SK-N-SH (cell line): ENCODE data around the gene RNF121. TPM values are rescaled to one million over a fixed set of nuclear protein-coding genes. Genes with fewer than 3 reads are reported as not detected.
A peak's percentile ranks its signal among the peaks of the same experiment; 100 is the strongest.
"Not testable (repeated sequence)": the region's sequence is repeated elsewhere in the genome, so short reads cannot be mapped to it uniquely, and the experiment has no call there.

ENCODE experiments used
- CTCF ChIA-PET: fragments of 300-600, 350-600 bp; formaldehyde crosslinking; extraction: SDS; loops from one replicate; lab custom pipeline; 2021; lab: Yijun Ruan, JAX
- POLR2A ChIA-PET: fragments of 350-600 bp; sonication (Branson Sonifier 250); formaldehyde crosslinking; extraction: SDS; loops from one replicate; lab custom pipeline; 2020; ENCODE audit warnings: antibody characterized with exemption, inconsistent platforms; lab: Yijun Ruan, JAX
- DNase-seq: peaks from one replicate; pipeline ENCODE4 v3.0.0; 2012
- H2AFZ ChIP-seq: fragments of 200-600 bp; sonication (generic); 2 replicates; pipeline ENCODE4 v1.8.1; 2016; ENCODE audit warnings: antibody characterized with exemption, mild to moderate bottlenecking, low read depth
- H3F3A ChIP-seq: fragments of 200-600 bp; sonication (generic); replicated peaks from 2 replicates; pipeline ENCODE3; 2016; ENCODE audit warnings: antibody characterized with exemption, mild to moderate bottlenecking; ENCODE audit not compliant: insufficient read depth
- H3K27ac ChIP-seq, 2 experiments: fragments of 200-500 bp in 1 of 2; fragments of 200-600 bp in 1 of 2; sonication (Bioruptor generic) in 1 of 2; sonication (generic), shearing (Covaris generic) in 1 of 2; 2 replicates each; pipeline versions ENCODE4 v1.5.1 to v1.6.1; 2014 to 2016; ENCODE audit warnings: low read depth in 2 of 2, inconsistent platforms in 1 of 2, low read length in 1 of 2, mild to moderate bottlenecking in 1 of 2, mixed read lengths in 1 of 2
- H3K27me3 ChIP-seq: fragments of 200-600 bp; sonication (generic), shearing (Covaris generic); 2 replicates; pipeline ENCODE4 v1.6.1; 2016; ENCODE audit warnings: mixed run types; ENCODE audit not compliant: insufficient read depth
- H3K36me3 ChIP-seq, 2 experiments: fragments of 200-500 bp in 1 of 2; fragments of 200-600 bp in 1 of 2; sonication (Bioruptor generic) in 1 of 2; sonication (generic) in 1 of 2; replicated peaks in 1 of 2; 2 replicates each; pipeline versions ENCODE3 to v1.5.1; 2014 to 2016; ENCODE audit warnings: low read length in 1 of 2, mild to moderate bottlenecking in 1 of 2; ENCODE audit not compliant: insufficient read depth in 2 of 2, control insufficient read depth in 1 of 2
- H3K4me1 ChIP-seq, 2 experiments: fragments of 200-500 bp in 1 of 2; fragments of 200-600 bp in 1 of 2; sonication (Bioruptor generic) in 1 of 2; sonication (generic), shearing (Covaris generic) in 1 of 2; 2 replicates each; pipeline versions ENCODE4 v1.5.1 to v1.6.1; 2014 to 2016; ENCODE audit warnings: low read depth in 1 of 2, low read length in 1 of 2, mixed run types in 1 of 2; ENCODE audit not compliant: insufficient read depth in 2 of 2, control insufficient read depth in 1 of 2
- H3K4me2 ChIP-seq: fragments of 200-600 bp; sonication (generic), shearing (Covaris generic); 2 replicates; pipeline ENCODE4 v1.6.1; 2017; ENCODE audit warnings: mixed run types
- H3K4me3 ChIP-seq, 2 experiments: fragments of 200-500 bp in 1 of 2; fragments of 200-600 bp in 1 of 2; sonication (Bioruptor generic) in 1 of 2; sonication (generic), shearing (Covaris generic) in 1 of 2; 2 replicates each; pipeline versions ENCODE4 v1.5.1 to v1.8.1; 2014 to 2016; ENCODE audit warnings: low read depth in 2 of 2, inconsistent platforms in 1 of 2, low read length in 1 of 2, mild to moderate bottlenecking in 1 of 2, mixed read lengths in 1 of 2, moderate library complexity in 1 of 2
- H3K79me2 ChIP-seq: fragments of 200-600 bp; sonication (generic); 2 replicates; pipeline ENCODE4 v1.8.1; 2017; ENCODE audit warnings: mild to moderate bottlenecking; ENCODE audit not compliant: insufficient read depth
- H3K9ac ChIP-seq: fragments of 200-600 bp; sonication (generic); 2 replicates; pipeline ENCODE4 v1.6.1; 2017; ENCODE audit warnings: mixed run types
- H3K9me2 ChIP-seq: fragments of 200-600 bp; sonication (generic); 2 replicates; pipeline ENCODE4 v1.6.1; 2017; ENCODE audit warnings: mixed run types
- H3K9me3 ChIP-seq: fragments of 200-600 bp; sonication (generic); 2 replicates; pipeline ENCODE4 v1.6.1; 2017; ENCODE audit warnings: mixed run types, mild to moderate bottlenecking, moderate library complexity
- H4K20me1 ChIP-seq: fragments of 200-600 bp; sonication (generic); 2 replicates; pipeline ENCODE4 v1.6.1; 2017; ENCODE audit warnings: mild to moderate bottlenecking, mixed run types; ENCODE audit not compliant: insufficient read depth
- JUND ChIP-seq: IDR thresholded peaks from 2 replicates; pipeline ENCODE4 v1.4.0; 2012
- REST ChIP-seq: IDR thresholded peaks from 2 replicates; pipeline ENCODE4 v1.6.1; 2012; ENCODE audit warnings: mild to moderate bottlenecking, low read depth, low read length, moderate library complexity
- WGBS: methylation state at CpG from one replicate; pipeline ENCODE4 v1.1.6; 2017; ENCODE audit warnings: low lambda C conversion rate; 5-methylcytosine and 5-hydroxymethylcytosine counted together
- polyA plus RNA-seq, 3 experiments: library from polyadenylated mRNA; depleted of rRNA; stranded (reverse); fragments of >200 nt; gene quantifications; 2 replicates each; pipeline ENCODE4 v1.2.3, GENCODE V29; 2012

The RNF121 gene
- polyA plus RNA-seq, 1 of the 3 experiments (the other 2 are of a cell fraction), result 49.5 TPM

GRCh38 chr11:71928737-71929443 is at the start of gene RNF121 (continued):
- peak; percentile 19; the same call in 1 of the 2 replicates for TF ChIP-seq REST
- TF ChIP-seq JUND, result no peak

GRCh38 chr11:71885806-71886205 is 43.0 kb upstream of the RNF121 start:
- H3K79me2 ChIP-seq, H3K27me3 ChIP-seq, H3K9ac ChIP-seq, H4K20me1 ChIP-seq, H3K9me2 ChIP-seq, H3K4me2 ChIP-seq, DNase-seq, H3K4me1 ChIP-seq, H2AFZ ChIP-seq, H3K27ac ChIP-seq, CTCF ChIA-PET, H3K4me3 ChIP-seq, H3F3A ChIP-seq, H3K36me3 ChIP-seq, H3K9me3 ChIP-seq, POLR2A ChIA-PET: not testable (repeated sequence)
- 93% methylated on average over 12 of the region's 12 CpGs for WGBS

- H3K4me3 ChIP-seq, POLR2A ChIA-PET, CTCF ChIA-PET, H3K27me3 ChIP-seq, H3K4me1 ChIP-seq, H4K20me1 ChIP-seq, H3K9ac ChIP-seq, H3K79me2 ChIP-seq, H3K9me3 ChIP-seq, H2AFZ ChIP-seq, H3K27ac ChIP-seq, H3K4me2 ChIP-seq, DNase-seq, H3K9me2 ChIP-seq, H3K36me3 ChIP-seq, H3F3A ChIP-seq: not testable (repeated sequence)
- 85% methylated on average over 14 of the region's 14 CpGs for WGBS
Observed at GRCh38 chr11:71888335-71889010, 40.4 kb upstream of the RNF121 start.

- H3K4me1 ChIP-seq, H3K9me3 ChIP-seq, H3K9ac ChIP-seq, H3K36me3 ChIP-seq, POLR2A ChIA-PET, H3K4me3 ChIP-seq, DNase-seq, CTCF ChIA-PET, H3K79me2 ChIP-seq, H3F3A ChIP-seq, H2AFZ ChIP-seq, H3K27me3 ChIP-seq, H3K4me2 ChIP-seq, H4K20me1 ChIP-seq, H3K9me2 ChIP-seq, H3K27ac ChIP-seq: not testable (repeated sequence)
- WGBS, result 96% methylated on average over 14 of the region's 14 CpGs
Observed at GRCh38 chr11:71889181-71889872, 39.5 kb upstream of the RNF121 start.
